Measurements from ENCODE around the gene NISCH. TPM values are rescaled to one million over a fixed set of nuclear protein-coding genes. Genes with fewer than 3 reads are reported as not detected.

Gene NISCH
- total and polyA plus RNA-seq, 2 experiments from 2014 or later = 18.4 to 76.4 TPM

- Histone ChIP-seq H3K4me1 (ENCODE audit: insufficient read depth) (no peaks in the 10 kb centered on the region), H3K36me3 (ENCODE audit: insufficient read depth) (no peaks in the 10 kb centered on the region), H3F3A (replicated peaks; ENCODE audit: low read depth) (no peaks in the 10 kb centered on the region), H4K20me1 (replicated peaks; ENCODE audit: insufficient read depth) (no peaks in the 10 kb centered on the region), H3K79me2 (replicated peaks; ENCODE audit: insufficient read depth) (no peaks in the 10 kb centered on the region), H3K9me2 (ENCODE audit: insufficient read depth) (peaks cover 8% of the 10 kb centered on the region; the same call in 1 of the 2 replicates), H3K4me2 (no peak overlapping the region), H3K27ac (ENCODE audit: low read depth) (no peak overlapping the region), H3K27me3 (ENCODE audit: insufficient read depth) (no peaks in the 10 kb centered on the region), H2AFZ (no peak overlapping the region), H3K4me3 (no peak overlapping the region)
- Mint-ChIP-seq H3K27ac (peak overlapping the region; percentile 30), H3K9me3 (no peaks in the 10 kb centered on the region; the same call in 2 of the 3 replicates), H3K4me3 (peak overlapping the region; percentile 14; the same call in 2 of the 3 replicates), H3K36me3 (ENCODE audit: low read depth) (no peaks in the 10 kb centered on the region; the same call in 2 of the 3 replicates), H3K4me1 (peaks cover 12% of the 10 kb centered on the region; the same call in 2 of the 3 replicates), H3K27me3 (ENCODE audit: insufficient read depth, low read depth, poor library complexity) (peaks cover 14% of the 10 kb centered on the region)
- TF ChIP-seq NANOG (IDR thresholded peaks at IDR 0.05; ENCODE audit: borderline replicate concordance) (no peak), ZNF114 (CRISPR knock-in tag; IDR thresholded peaks at IDR 0.05) (no peak), CREB1 (CRISPR knock-in tag; IDR thresholded peaks at IDR 0.05; ENCODE audit: low read depth) (no peak), EZH2 (IDR thresholded peaks at IDR 0.05; ENCODE audit: low read depth, unreplicated experiment) (no peak), STAT1 (IDR thresholded peaks at IDR 0.05; ENCODE audit: unreplicated experiment) (no peak), ZNF331 (CRISPR knock-in tag; IDR thresholded peaks at IDR 0.05; ENCODE audit: low read depth) (no peak)
- peak; percentile 23 for DNase-seq (ENCODE audit: low spot score)
- no peak for ATAC-seq
Observed at GRCh38 chr3:52443791-52444687, 11.4 kb upstream of the NISCH start.

- Histone ChIP-seq H4K20me1 (replicated peaks; ENCODE audit: insufficient read depth) (no peaks in the 10 kb centered on the region), H3K79me2 (replicated peaks; ENCODE audit: insufficient read depth) (no peaks in the 10 kb centered on the region), H3K4me3 (peak within 1 kb of the TSS; percentile 26; the same call in 1 of the 2 replicates), H2AFZ (peak within 1 kb of the TSS; percentile 85; the same call in 1 of the 2 replicates), H3K36me3 (ENCODE audit: insufficient read depth) (no peaks in the 10 kb centered on the region), H3K27ac (ENCODE audit: low read depth) (no peak within 1 kb of the TSS), H3K9me2 (ENCODE audit: insufficient read depth) (peaks cover 8% of the 10 kb centered on the region; the same call in 1 of the 2 replicates), H3K4me2 (no peak within 1 kb of the TSS), H3K27me3 (ENCODE audit: insufficient read depth) (no peaks in the 10 kb centered on the region), H3K4me1 (ENCODE audit: insufficient read depth) (peaks cover 5% of the 10 kb centered on the region), H3F3A (replicated peaks; ENCODE audit: low read depth) (no peaks in the 10 kb centered on the region)
- Mint-ChIP-seq H3K27me3 (ENCODE audit: insufficient read depth, low read depth, poor library complexity) (peaks cover 14% of the 10 kb centered on the region), H3K27ac (peak within 1 kb of the TSS; percentile 30), H3K4me3 (peak within 1 kb of the TSS; percentile 14; the same call in 2 of the 3 replicates), H3K36me3 (ENCODE audit: low read depth) (no peaks in the 10 kb centered on the region; the same call in 2 of the 3 replicates), H3K9me3 (no peaks in the 10 kb centered on the region; the same call in 2 of the 3 replicates), H3K4me1 (peaks cover 16% of the 10 kb centered on the region; the same call in 2 of the 3 replicates)
- ATAC-seq (peak; percentile 88), DNase-seq (ENCODE audit: low spot score) (peak; percentile 93)
- TF ChIP-seq JUNB (IDR thresholded peaks at IDR 0.05; ENCODE audit: unreplicated experiment) (no peak), CTCF (conservative IDR thresholded peaks at IDR 0.05; ENCODE audit: low read depth in 2 of 2) (peak; percentile 33 to 43), STAT1 (IDR thresholded peaks at IDR 0.05; ENCODE audit: unreplicated experiment) (no peak), POLR2AphosphoS5 (IDR thresholded peaks at IDR 0.05; ENCODE audit: low read depth) (peak; percentile 65), EZH2phosphoT487 (IDR thresholded peaks at IDR 0.05; ENCODE audit: unreplicated experiment) (no peak), NANOG (IDR thresholded peaks at IDR 0.05; ENCODE audit: borderline replicate concordance) (no peak), ZNF114 (CRISPR knock-in tag; IDR thresholded peaks at IDR 0.05) (no peak)
Observed at GRCh38 chr3:52444860-52445793, 10.3 kb upstream of the NISCH start, which contains the start of gene SEMA3G. Gene SEMA3G, minus strand, starts transcription at chr3:52445103. Its CDS starts 76 bp downstream, at chr3:52445027.

All from GM23338 (cell line).